Measurements from ENCODE around the gene CACNA1C.
"Not testable (repeated sequence)": the region's sequence is repeated elsewhere in the genome, so short reads cannot be mapped to it uniquely, and the experiment has no call there.

CACNA1C gene

GRCh38 chr12:2692080-2692479 is 639.3 kb downstream of the CACNA1C start:
- DNase-seq (ENCODE audit: low read depth in 3 of 3, low spot score in 1 of 3): no peak

- DNase-seq (ENCODE audit: low read depth in 3 of 3, low spot score in 1 of 3): no peak
These were observed 640.6 kb downstream of the CACNA1C start for GRCh38 chr12:2693244-2693860.

- DNase-seq (ENCODE audit: low read depth in 3 of 3, low spot score in 1 of 3): no peak
These were observed 641.3 kb downstream of the CACNA1C start for GRCh38 chr12:2693980-2694610.

DNA sequence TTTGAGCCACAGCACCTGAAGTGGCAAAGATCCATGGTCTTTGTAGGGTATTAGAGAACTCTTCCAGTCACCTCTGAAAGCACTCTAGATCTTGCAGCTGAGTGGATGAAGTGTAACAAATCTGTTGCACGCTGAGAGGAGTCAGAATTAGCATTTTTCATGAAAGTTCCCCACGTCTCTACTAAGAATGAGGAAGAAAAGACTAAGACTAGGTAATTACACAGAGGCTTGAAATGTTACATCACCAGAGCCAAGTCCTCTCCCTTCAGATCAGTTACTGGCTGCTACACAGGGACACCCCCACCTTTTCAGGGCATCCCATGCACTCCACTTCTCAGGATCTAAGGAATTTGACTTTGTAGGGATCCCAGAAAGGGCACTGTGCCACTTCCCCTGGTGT is 643.3 kb downstream of the CACNA1C start:
- no peak for DNase-seq (ENCODE audit: low read depth in 3 of 3, low spot score in 1 of 3)

- no peak for DNase-seq (ENCODE audit: low read depth in 3 of 3, low spot score in 1 of 3)
These were observed 644.4 kb downstream of the CACNA1C start for GRCh38 chr12:2697057-2697800.

DNA sequence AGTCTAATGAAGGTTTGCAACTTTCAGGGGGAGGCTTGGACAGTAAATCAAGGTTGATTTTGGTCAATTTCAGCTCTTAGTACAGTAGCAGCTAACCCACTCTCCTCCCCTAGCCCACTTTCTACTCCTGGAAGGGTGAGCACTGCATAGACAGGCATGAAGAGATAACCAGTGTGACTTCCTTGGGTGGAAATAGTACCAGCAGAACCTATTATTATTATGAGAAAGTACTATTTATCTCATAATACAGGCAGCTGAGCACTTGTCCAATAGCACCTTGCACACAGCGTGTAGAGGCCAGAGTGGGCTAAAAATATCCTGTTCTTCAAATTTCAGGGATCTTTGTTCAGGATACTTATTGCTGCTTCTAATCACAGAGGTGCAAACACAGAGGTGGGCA is 645.8 kb downstream of the CACNA1C start:
- no peak for DNase-seq (ENCODE audit: low read depth in 3 of 3, low spot score in 1 of 3)

- no peak for DNase-seq (ENCODE audit: low read depth in 3 of 3, low spot score in 1 of 3)
These were observed 657.9 kb downstream of the CACNA1C start for GRCh38 chr12:2710701-2711100.

DNA sequence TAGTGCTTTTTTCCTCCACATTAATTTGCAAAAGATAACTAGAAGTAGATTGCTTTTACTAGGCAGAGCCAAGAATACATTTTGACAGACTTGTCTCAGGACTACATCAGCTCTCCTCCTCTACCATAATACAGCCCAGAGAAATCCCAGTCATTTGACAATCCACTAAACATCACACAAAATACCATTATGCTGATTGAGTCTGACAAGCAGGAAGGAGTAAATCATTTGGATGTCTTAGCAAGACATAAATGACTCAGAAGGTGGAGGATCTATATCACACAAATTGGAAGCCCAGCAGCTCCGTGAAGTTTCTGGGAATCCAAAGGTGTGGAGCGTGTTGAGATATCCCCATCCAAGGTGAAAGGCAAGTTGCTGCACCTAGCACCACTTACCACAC is 666.6 kb downstream of the CACNA1C start:
- DNase-seq (ENCODE audit: low read depth in 3 of 3, low spot score in 1 of 3): no peak

GRCh38 chr12:2722806-2723205 is 670.0 kb downstream of the CACNA1C start:
- DNase-seq (ENCODE audit: low read depth in 3 of 3, low spot score in 1 of 3): no peak

DNA sequence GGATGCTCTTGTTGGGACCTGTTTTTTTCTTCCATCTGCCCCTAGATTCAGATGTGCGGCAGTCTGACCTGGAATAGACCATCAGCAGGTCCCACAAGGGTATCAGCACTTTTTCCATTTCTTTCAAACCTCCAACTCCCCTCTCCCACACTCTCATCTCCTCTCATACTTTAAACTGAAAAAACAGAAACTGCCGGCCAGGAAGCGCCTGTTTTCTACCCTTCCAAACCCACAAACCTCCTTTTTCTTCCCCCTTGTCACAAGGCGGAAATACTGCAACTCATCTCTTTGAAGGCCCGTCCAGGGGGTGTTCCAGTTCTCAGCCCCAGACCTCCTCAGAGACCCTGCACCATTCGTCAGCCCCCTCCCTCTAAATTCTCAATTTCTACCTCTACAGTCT is 679.5 kb downstream of the CACNA1C start:
- DNase-seq (ENCODE audit: low read depth in 3 of 3, low spot score in 1 of 3): no peak

DNA sequence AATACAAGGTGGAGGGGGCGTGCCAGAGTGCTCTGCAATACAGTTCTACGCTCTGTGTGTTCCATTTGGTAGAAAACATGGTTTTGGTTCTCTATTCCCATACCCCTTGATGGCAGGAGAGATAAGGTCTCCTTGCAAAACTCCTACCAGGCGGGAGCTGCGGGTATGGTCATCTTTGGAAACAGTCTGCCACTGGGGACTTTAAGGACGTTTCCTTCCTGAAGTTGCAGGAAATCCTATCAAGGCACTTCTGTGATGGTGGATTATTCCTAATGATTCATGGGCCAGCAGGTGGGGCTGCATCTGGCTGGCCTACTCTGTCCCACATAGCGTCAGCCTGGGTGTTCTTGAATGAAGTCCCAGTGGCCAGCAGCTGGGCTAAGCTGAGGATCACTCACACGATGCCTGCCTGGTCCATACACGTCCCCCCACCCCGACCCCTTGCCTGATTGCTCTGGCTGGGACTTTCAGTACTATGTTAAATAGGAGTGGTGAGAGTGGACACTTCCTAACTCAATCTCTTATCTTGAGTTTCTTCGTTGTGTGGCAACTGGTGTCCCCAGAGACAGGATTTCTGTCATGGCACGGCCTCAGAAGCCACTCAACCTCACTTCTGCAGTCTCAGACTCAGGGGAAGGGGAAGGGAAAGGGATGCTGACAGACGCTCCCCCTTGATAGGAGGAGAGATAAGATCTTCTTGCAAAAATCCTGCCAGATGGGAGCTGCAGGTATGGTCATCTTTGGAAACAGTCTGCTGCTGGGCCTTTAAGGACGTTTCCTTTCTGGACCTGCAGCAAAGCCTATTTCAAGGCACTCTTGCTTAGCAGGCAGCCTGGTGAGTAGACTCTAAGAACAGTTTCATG is 680.9 kb downstream of the CACNA1C start:
- DNase-seq (ENCODE audit: low read depth in 3 of 3, low spot score in 1 of 3): no peak

DNA sequence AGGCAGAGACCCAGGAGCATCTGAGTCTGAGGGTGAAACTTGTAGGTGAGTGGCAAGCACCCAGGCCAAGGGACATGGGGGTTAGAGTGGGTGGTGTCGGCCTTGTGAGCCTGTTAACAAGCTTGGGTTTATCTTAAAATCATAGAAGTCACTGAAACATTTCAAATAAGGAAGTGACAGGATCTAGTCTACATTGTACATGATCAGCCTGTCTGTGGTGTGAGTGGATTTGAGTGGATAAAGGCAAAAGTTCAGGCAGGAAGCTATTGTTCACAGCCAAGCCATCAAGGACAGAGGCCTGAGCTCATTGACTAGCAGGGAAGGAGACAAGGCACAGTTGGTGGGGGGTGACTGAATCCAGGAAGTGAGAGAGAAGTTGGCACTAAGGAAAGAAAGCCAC is 682.6 kb downstream of the CACNA1C start:
- DNase-seq (ENCODE audit: low read depth in 3 of 3, low spot score in 1 of 3): no peak

GRCh38 chr12:2737656-2738241 is 685.0 kb downstream of the CACNA1C start:
- no peak for DNase-seq (ENCODE audit: low read depth in 3 of 3, low spot score in 1 of 3)

DNA sequence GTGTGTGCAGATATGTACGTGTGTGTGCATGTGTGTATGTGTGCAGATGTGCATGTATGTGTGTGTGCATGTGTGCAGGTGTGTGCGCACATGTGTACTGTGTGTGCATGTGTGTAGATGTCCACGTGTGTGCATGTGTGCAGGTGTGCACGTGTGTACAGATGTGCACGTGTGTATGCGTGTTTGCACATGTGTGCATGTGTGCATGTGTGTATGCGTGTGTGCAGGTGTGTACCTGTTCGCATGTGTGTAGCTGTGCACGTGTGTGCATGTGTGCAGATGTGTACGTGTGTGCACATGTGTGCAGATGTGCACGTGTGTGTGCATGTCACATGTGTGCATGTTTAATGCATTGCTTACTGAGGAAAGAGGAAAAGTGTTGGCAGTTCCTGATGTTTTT is 686.3 kb downstream of the CACNA1C start:
- no peak for DNase-seq (ENCODE audit: low read depth in 3 of 3, low spot score in 1 of 3)

GRCh38 chr12:2739832-2740641 is 687.2 kb downstream of the CACNA1C start:
- DNase-seq (ENCODE audit: low read depth in 3 of 3, low spot score in 1 of 3): no peak

DNA sequence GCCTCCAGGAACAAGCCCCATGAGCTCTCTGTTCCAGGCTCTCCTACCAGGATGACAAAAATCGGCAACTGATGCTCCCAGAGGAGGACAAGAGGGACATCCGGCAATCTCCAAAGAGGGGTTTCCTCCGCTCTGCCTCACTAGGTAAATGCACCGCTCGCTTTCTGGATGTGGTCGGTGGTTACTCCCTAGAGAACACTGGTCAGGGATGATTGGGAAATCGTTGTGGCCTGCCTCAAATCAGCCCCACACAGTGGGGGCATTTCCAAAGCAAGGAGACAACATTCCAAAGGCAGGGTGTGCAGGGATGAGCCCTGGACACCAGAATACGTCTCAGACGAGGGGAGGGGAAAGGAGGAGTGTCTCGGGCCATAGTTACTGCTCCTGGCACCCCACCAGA is 689.2 kb downstream of the CACNA1C start:
- DNase-seq (ENCODE audit: low read depth in 3 of 3, low spot score in 1 of 3): not testable (repeated sequence)

GRCh38 chr12:2743478-2743877 is 690.7 kb downstream of the CACNA1C start:
- DNase-seq (ENCODE audit: low read depth in 3 of 3, low spot score in 1 of 3): no peak

GRCh38 chr12:2745655-2746054 is 692.9 kb downstream of the CACNA1C start:
- DNase-seq (ENCODE audit: low read depth in 3 of 3, low spot score in 1 of 3): no peak
